Measurements from ENCODE around the gene POLG.

DNA sequence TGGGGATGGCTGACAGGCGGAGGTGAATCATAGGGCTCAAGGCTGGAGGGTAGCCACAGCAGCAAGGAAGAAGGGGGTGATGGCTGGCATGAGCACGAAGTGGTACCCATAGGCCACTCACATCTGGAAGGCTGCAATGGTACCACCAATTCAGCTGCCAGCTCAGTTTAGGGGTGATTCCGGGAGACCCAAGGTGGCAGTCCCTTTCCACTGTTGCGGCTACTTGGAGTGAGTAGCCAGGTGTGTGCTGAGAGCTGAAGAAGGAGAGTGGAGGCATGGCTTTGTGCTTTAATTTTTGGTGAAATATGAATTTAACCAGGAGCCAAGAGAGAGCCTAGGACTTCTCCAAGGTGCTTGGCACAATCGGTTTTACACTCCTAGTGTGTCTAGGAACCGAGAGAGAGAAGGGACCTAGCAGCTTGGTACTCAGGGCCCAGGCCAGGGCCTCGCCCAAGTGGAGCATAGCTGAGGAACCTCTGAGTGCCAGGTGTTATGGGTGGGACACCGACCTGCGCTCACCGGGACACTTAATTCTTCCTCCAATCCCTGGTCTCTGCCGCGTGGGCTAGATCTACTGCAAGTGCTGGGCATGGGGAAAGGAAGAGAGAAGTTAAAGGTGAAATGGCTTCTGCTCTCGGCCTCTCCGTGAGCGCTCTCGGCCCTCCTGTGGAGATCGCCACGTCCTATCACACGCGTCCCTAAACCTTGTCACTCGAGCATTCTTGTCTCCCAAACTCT, 32.2 kb upstream of the POLG start:
- no peak for TF ChIP-seq CTCF (IDR thresholded peaks at IDR 0.05)
- no peak for TF ChIP-seq MAZ (IDR thresholded peaks at IDR 0.05; ENCODE audit: borderline replicate concordance, low read depth, low read length)
